ENCODE measurements around the gene TPT1.

GRCh38 chr13:45365558-45365885, 24.5 kb upstream of the TPT1 start:
- TF ChIP-seq, protein P1, sequence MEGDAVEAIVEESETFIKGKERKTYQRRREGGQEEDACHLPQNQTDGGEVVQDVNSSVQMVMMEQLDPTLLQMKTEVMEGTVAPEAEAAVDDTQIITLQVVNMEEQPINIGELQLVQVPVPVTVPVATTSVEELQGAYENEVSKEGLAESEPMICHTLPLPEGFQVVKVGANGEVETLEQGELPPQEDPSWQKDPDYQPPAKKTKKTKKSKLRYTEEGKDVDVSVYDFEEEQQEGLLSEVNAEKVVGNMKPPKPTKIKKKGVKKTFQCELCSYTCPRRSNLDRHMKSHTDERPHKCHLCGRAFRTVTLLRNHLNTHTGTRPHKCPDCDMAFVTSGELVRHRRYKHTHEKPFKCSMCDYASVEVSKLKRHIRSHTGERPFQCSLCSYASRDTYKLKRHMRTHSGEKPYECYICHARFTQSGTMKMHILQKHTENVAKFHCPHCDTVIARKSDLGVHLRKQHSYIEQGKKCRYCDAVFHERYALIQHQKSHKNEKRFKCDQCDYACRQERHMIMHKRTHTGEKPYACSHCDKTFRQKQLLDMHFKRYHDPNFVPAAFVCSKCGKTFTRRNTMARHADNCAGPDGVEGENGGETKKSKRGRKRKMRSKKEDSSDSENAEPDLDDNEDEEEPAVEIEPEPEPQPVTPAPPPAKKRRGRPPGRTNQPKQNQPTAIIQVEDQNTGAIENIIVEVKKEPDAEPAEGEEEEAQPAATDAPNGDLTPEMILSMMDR (conservative IDR thresholded peaks at IDR 0.05), result no peak
- no peak for TF ChIP-seq EZH2 (IDR thresholded peaks at IDR 0.05; ENCODE audit: low read depth)
